ENCODE results near the gene EEFSEC.

- no peak for TF ChIP-seq POLR2A (IDR thresholded peaks at IDR 0.05; ENCODE audit: control extremely low read depth in 1 of 2, low read depth in 2 of 2, low read length in 2 of 2)
- TF ChIP-seq BRCA1 (IDR thresholded peaks at IDR 0.05; ENCODE audit: low read depth, low read length): no peak
- TF ChIP-seq YY1 (IDR thresholded peaks at IDR 0.05; ENCODE audit: low read depth, low read length): no peak
- no peak for TF ChIP-seq EGR1 (IDR thresholded peaks at IDR 0.05; ENCODE audit: borderline replicate concordance, low read depth, low read length)
- no peak for TF ChIP-seq SIN3A (conservative IDR thresholded peaks at IDR 0.05 in 1 of 2, IDR thresholded peaks at IDR 0.05 in 1 of 2; ENCODE audit: low read depth in 1 of 2, low read length in 2 of 2)
- no peak for TF ChIP-seq CTCF (IDR thresholded peaks at IDR 0.05; ENCODE audit: control extremely low read depth in 1 of 3, insufficient read depth in 1 of 3, low read depth in 1 of 3, low read length in 3 of 3)
Measured at GRCh38 chr3:128408012-128408692, 254.9 kb downstream of the EEFSEC start.
